HCT116 (cell line): Measurements from ENCODE around the gene TNNC1. TPM values are rescaled to one million over a fixed set of nuclear protein-coding genes. Genes with fewer than 3 reads are reported as not detected.

ENCODE experiments used
- ATAC-seq: fragments of 200-7000 bp; cut with Tn5 transposase; 2 replicates; pipeline ENCODE4 v1.9.1; 2020; ENCODE audit warnings: mild to moderate bottlenecking, moderate library complexity
- BruUV-seq: library from RNA; stranded (reverse); fragments of 400-500 nt; replicated peaks from 2 replicates; lab custom pipeline; 2021; lab: Mats Ljungman, UMichigan
- CTCF ChIA-PET: fragments of 300-600 bp; sonication (Branson Sonifier 250); formaldehyde crosslinking; loops from one replicate; lab custom pipeline; 2021; ENCODE audit warnings: antibody characterized with exemption; lab: Charles Lee
- POLR2A ChIA-PET: fragments of 300-600, 350-600 bp; sonication (Branson Sonifier 250); formaldehyde crosslinking; loops from one replicate; lab custom pipeline; 2021; ENCODE audit warnings: antibody characterized with exemption; lab: Charles Lee
- RAD21 ChIA-PET, 2 experiments: fragments of 300-600 bp; sonication (Branson Sonifier 250); formaldehyde crosslinking; loops; one replicate each; lab custom pipeline; 2023; ENCODE audit warnings: low total read pairs in 2 of 2; ENCODE audit not compliant: uncharacterized antibody in 2 of 2, unreplicated experiment in 2 of 2, low non-redundant PET in 1 of 2; lab: Charles Lee
- DNase-seq: peaks from one replicate; pipeline ENCODE4 v3.0.0-alpha.2; 2010; ENCODE audit warnings: low read depth, low spot score
- H2AFZ ChIP-seq: fragments of 200-600 bp; shearing (Covaris generic), sonication (generic); 2 replicates; pipeline ENCODE4 v1.6.1; 2017; ENCODE audit warnings: low read depth, mixed run types, mixed read lengths, antibody characterized with exemption, low read length; ENCODE audit not compliant: poor library complexity, severe bottlenecking
- H3K27ac ChIP-seq: 2 replicates; pipeline ENCODE4 v1.5.1; 2012; ENCODE audit warnings: low read depth, low read length
- H3K27me3 ChIP-seq: fragments of 200-600 bp; sonication (generic); 2 replicates; pipeline ENCODE4 v1.6.1; 2016; ENCODE audit warnings: mixed run types, low read length, mixed read lengths; ENCODE audit not compliant: insufficient read depth
- H3K36me3 ChIP-seq, 2 experiments: fragments of 200-500 bp in 1 of 2; fragments of 200-600 bp in 1 of 2; sonication (Bioruptor generic) in 1 of 2; sonication (generic) in 1 of 2; 2 replicates each; pipeline versions ENCODE4 v1.5.1 to v1.6.1; 2014 to 2016; ENCODE audit warnings: low read length in 2 of 2, inconsistent platforms in 1 of 2, mixed read lengths in 1 of 2, mixed run types in 1 of 2; ENCODE audit not compliant: insufficient read depth in 2 of 2, control insufficient read depth in 1 of 2
- H3K4me1 ChIP-seq, 2 experiments: fragments of 200-600 bp in 1 of 2; sonication (generic) in 1 of 2; 2 replicates each; pipeline versions ENCODE4 v1.5.1 to v1.6.1; 2012 to 2017; ENCODE audit warnings: low read length in 2 of 2, inconsistent platforms in 1 of 2, mild to moderate bottlenecking in 1 of 2, mixed read lengths in 1 of 2, mixed run types in 1 of 2, moderate library complexity in 1 of 2; ENCODE audit not compliant: insufficient read depth in 2 of 2, control insufficient read depth in 1 of 2
- H3K4me2 ChIP-seq: fragments of 200-600 bp; sonication (generic); 2 replicates; pipeline ENCODE4 v1.6.1; 2017; ENCODE audit warnings: mixed run types, low read length, mixed read lengths
- H3K4me3 ChIP-seq, 2 experiments: fragments of 200-600 bp in 1 of 2; sonication (generic) in 1 of 2; replicated peaks in 1 of 2; 2 replicates each; pipeline ENCODE4 v1.5.1; 2011 to 2016; ENCODE audit warnings: low read length in 2 of 2, control low read depth in 1 of 2, low read depth in 1 of 2, mild to moderate bottlenecking in 1 of 2, mixed read lengths in 1 of 2, mixed run types in 1 of 2
- H3K79me2 ChIP-seq: fragments of 200-600 bp; sonication (generic); 2 replicates; pipeline ENCODE4 v1.6.1; 2017; ENCODE audit warnings: mild to moderate bottlenecking, mixed run types, low read length, moderate library complexity, mixed read lengths; ENCODE audit not compliant: insufficient read depth
- H3K9ac ChIP-seq: fragments of 200-600 bp; sonication (generic); 2 replicates; pipeline ENCODE4 v1.6.1; 2016; ENCODE audit warnings: low read length, mixed read lengths
- H3K9me2 ChIP-seq: fragments of 200-600 bp; sonication (generic), shearing (Covaris generic); 2 replicates; pipeline ENCODE4 v1.6.1; 2017; ENCODE audit warnings: mixed run types, mild to moderate bottlenecking, moderate library complexity; ENCODE audit not compliant: insufficient read depth
- H3K9me3 ChIP-seq, 2 experiments: fragments of 200-500 bp in 1 of 2; fragments of 200-600 bp in 1 of 2; sonication (Bioruptor generic) in 1 of 2; sonication (generic) in 1 of 2; 2 replicates each; pipeline ENCODE4 v1.6.1; 2014 to 2017; ENCODE audit warnings: low read length in 2 of 2, mixed read lengths in 2 of 2, inconsistent platforms in 1 of 2, low read depth in 1 of 2, mild to moderate bottlenecking in 1 of 2, mixed run types in 1 of 2, moderate library complexity in 1 of 2; ENCODE audit not compliant: control insufficient read depth in 1 of 2, insufficient read depth in 1 of 2
- H4K20me1 ChIP-seq: fragments of 200-600 bp; sonication (generic), shearing (Covaris generic); 2 replicates; pipeline ENCODE4 v1.6.1; 2017; ENCODE audit warnings: mixed run types, mild to moderate bottlenecking, moderate library complexity; ENCODE audit not compliant: insufficient read depth
- ATF3 ChIP-seq: IDR thresholded peaks from 2 replicates; pipeline ENCODE4 v1.6.1; 2012
- EGR1 ChIP-seq: IDR thresholded peaks from 2 replicates; pipeline ENCODE4 v1.6.1; 2012; ENCODE audit warnings: low read depth
- EZH2phosphoT487 ChIP-seq: fragments of 200-600 bp; IDR thresholded peaks from 2 replicates; pipeline ENCODE4 v1.6.1; 2018; ENCODE audit warnings: antibody characterized with exemption, borderline replicate concordance
- FOSL1 ChIP-seq: IDR thresholded peaks from 2 replicates; pipeline ENCODE4 v1.6.1; 2012; ENCODE audit warnings: low read depth
- JUND ChIP-seq: IDR thresholded peaks from 2 replicates; pipeline ENCODE4 v1.6.1; 2012
- MAX ChIP-seq: IDR thresholded peaks from 2 replicates; pipeline ENCODE4 v1.6.1; 2012
- RAD21 ChIP-seq: IDR thresholded peaks from 2 replicates; pipeline ENCODE4 v1.6.1; 2012; ENCODE audit warnings: low read depth, mild to moderate bottlenecking
- REST ChIP-seq: IDR thresholded peaks from 2 replicates; pipeline ENCODE4 v1.6.1; 2012; ENCODE audit warnings: low read depth
- SIN3A ChIP-seq: IDR thresholded peaks from 2 replicates; pipeline ENCODE4 v1.6.1; 2012; ENCODE audit warnings: low read depth
- SP1 ChIP-seq: IDR thresholded peaks from 2 replicates; pipeline ENCODE4 v1.6.1; 2012; ENCODE audit warnings: low read depth
- TCF7L2 ChIP-seq: IDR thresholded peaks from 2 replicates; pipeline ENCODE4 v1.7.0; 2011; ENCODE audit warnings: borderline replicate concordance, inconsistent platforms; ENCODE audit not compliant: insufficient read depth, insufficient read length; ENCODE audit errors: extremely low read depth
- ZBTB33 ChIP-seq: IDR thresholded peaks from 2 replicates; pipeline ENCODE4 v1.6.1; 2011; ENCODE audit warnings: mild to moderate bottlenecking, low read length, moderate library complexity; ENCODE audit not compliant: insufficient replicate concordance; ENCODE audit errors: extremely low read depth
- ZFX ChIP-seq: fragments of 450-650 bp; IDR thresholded peaks from 2 replicates; pipeline ENCODE4 v1.6.1; 2017
- ZNF274 ChIP-seq: fragments of 200-500 bp; sonication (Bioruptor generic); IDR thresholded peaks from 2 replicates; pipeline ENCODE4 v1.6.1; 2014; ENCODE audit warnings: mild to moderate bottlenecking, low read depth, low read length, inconsistent platforms
- intact Hi-C: fragments of 100-400 bp; cut with micrococcal nuclease; formaldehyde crosslinking; loops from 2 replicates; pipeline ENCODE4 v1.10.0; 2022
- total RNA-seq: library from RNA; stranded (reverse); gene quantifications from one replicate; pipeline ENCODE4 v1.2.1, GENCODE V29; 2021; ENCODE audit not compliant: unreplicated experiment

The TNNC1 gene
- total RNA-seq, 1 experiment from 2014 or later: 2.2 TPM

- no peaks in the 10 kb centered on the region for H3K79me2 ChIP-seq
- ChIA-PET POLR2A (interaction anchor here (1.3 kb wide), 1 partner anchor 13 kb away, joined by 3 read pairs; the partner anchor contains the start of gene SEMA3G), RAD21 (no interaction called here)
- no peak for DNase-seq
- BruUV-seq: no TSS peak
- no peak for TF ChIP-seq ZFX
- TF ChIP-seq TCF7L2: no peak
- TF ChIP-seq SP1: no peak
- TF ChIP-seq ZBTB33: no peak
- TF ChIP-seq REST: no peak
- no peak for TF ChIP-seq EGR1
- TF ChIP-seq MAX: no peak
- no peak for TF ChIP-seq ZNF274
- TF ChIP-seq ATF3: no peak
- TF ChIP-seq SIN3A: no peak
- TF ChIP-seq FOSL1: no peak
- no peak for TF ChIP-seq EZH2phosphoT487
- no peak for TF ChIP-seq RAD21
- TF ChIP-seq JUND: no peak
- TF ChIP-seq, all 23 proteins: peak for 0
- Histone ChIP-seq H3K4me2 (no peak overlapping the region), H3K27ac (no peak overlapping the region), H3K36me3 (no peaks in the 10 kb centered on the region), H2AFZ (no peak overlapping the region), H3K9me3 (no peaks in the 10 kb centered on the region), H3K9ac (no peak overlapping the region), H3K9me2 (no peaks in the 10 kb centered on the region), H3K4me1 (no peaks in the 10 kb centered on the region), H3K4me3 (no peak overlapping the region), H3K27me3 (no peaks in the 10 kb centered on the region), H4K20me1 (no peaks in the 10 kb centered on the region)
- intact Hi-C loops: no loop called here
- no peak for ATAC-seq
- CTCF ChIA-PET: interaction anchor here (1.5 kb wide), 1 partner anchor 14 kb away, joined by 4 read pairs; no protein-coding TSS in a partner anchor
These were observed 21.1 kb downstream of the TNNC1 start for GRCh38 chr3:52432691-52433141.
